Posterior vena cava (tissue), 2 donors: ENCODE measurements around the gene TUBB4B. TPM values are rescaled to one million over a fixed set of nuclear protein-coding genes. Genes with fewer than 3 reads are reported as not detected.
"Not testable (repeated sequence)": the region's sequence is repeated elsewhere in the genome, so short reads cannot be mapped to it uniquely, and the experiment has no call there.

ENCODE experiments used
- DNase-seq: peaks from one replicate; pipeline ENCODE4 v3.0.0-alpha.2; 2020; ENCODE audit warnings: low spot score
- intact Hi-C, 2 donors: fragments of 100-400 bp; cut with DNase I; formaldehyde crosslinking; loops; one replicate each; pipeline versions ENCODE4 v1.14.1 to v1.14.2; 2022 to 2023
- total RNA-seq, 2 donors: library from RNA; stranded (reverse); fragmentation: NEBNext Ultra II Directional; extraction: Animal tissue kit (Norgen Biotek cat#: 25700); gene quantifications; one replicate each; pipeline ENCODE4 v1.2.1, GENCODE V29; 2021
- donor health status: DM: yes; HTN: yes; CAD: no.
- donor health status: DM: yes; HTN: yes; CAD: no.

The TUBB4B gene
- total RNA-seq, 2 donors from 2014 or later, result 178 to 185 TPM

GRCh38 chr9:137233143-137233980 lies 7.7 kb upstream of the TUBB4B start:
- no peak for DNase-seq
- intact Hi-C loops, result no loop called here

- intact Hi-C loops, result no loop called here
- no peak for DNase-seq
These were observed 6.9 kb upstream of the TUBB4B start for GRCh38 chr9:137234055-137234697.

- intact Hi-C loops, result no loop called here
- no peak for DNase-seq
These were observed 6.2 kb upstream of the TUBB4B start for GRCh38 chr9:137234758-137235423.

- intact Hi-C loops, result no loop called here
These were observed 5.5 kb upstream of the TUBB4B start for GRCh38 chr9:137235424-137236237.

GRCh38 chr9:137236238-137236935 lies 4.7 kb upstream of the TUBB4B start:
- intact Hi-C loops, result no loop called here

More at GRCh38 chr9:137235424-137236237, 5.5 kb upstream of the TUBB4B start:
- no peak for DNase-seq

DNA sequence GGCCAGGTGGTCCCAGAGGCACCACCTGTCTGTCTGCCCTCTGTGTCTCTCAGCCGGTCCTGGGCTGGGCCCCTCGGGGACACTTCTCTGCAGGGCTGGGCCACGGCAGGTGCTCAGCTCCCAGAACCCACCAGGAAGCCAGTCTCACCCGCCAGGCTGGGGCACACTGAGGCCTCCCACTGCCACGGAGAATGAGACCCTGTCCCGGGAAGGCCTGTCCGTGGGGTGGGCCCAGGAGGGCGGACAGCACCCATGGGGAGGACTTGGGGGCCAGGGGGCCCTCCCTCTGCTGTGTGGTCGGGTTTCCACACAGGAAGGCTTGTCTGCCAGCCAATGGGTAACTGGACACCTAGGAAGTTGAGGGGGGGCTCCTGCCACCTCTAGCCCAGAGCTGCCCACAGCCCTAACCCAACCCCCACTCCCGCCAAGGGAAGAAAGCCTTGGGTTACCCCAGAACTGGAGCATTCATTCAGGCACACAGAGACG lies 4.1 kb upstream of the TUBB4B start:
- intact Hi-C loops, result no loop called here
- no peak for DNase-seq

More at GRCh38 chr9:137236238-137236935, 4.7 kb upstream of the TUBB4B start:
- peak; percentile 95 for DNase-seq

DNA sequence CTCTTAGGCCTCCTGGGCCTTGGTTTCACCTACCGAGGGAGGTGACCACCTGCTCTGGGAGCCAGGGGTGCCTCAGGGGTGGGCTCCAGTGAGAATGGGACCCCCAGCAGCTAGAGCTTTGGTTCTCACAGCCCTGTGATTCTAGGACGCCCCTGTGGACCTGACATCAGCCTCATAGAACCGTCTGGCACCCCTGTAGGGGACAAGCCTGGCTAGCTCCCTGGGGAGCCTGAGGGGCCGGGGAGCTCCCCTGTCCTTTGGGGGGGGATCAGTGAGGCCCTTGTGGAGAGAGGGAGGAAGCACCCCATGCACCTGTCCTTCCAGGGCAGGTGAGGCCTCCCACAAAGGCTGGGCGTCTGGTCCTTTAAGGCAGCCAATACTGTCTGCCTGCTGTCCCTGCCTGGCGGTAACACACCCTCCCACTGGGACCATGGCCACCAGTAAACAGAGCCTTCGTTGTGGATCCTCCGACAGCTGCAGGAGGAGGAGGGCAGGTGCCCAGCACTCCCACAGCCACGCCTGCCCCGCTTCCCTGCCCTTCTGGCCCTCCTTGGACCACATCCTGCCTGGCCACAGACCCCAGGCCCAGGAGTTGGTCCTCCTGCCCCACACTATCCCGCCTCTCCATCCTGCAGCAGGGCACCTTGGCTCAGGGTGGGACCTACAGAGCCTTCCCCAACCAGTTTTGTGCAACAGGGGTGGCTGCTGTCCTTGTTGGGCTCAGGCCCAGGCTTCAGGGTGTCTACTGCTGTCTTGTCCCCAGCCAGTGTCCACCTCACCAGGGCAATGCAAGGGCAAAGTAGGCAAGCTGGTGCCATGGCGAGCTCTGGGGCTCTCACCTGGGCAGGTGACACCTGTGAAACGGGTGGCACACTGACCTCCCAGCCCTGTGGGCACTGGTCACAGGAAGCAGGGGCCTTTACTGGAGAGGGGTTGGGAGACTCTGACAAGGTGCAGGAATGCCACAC lies 3.0 kb upstream of the TUBB4B start:
- no peak for DNase-seq
- intact Hi-C loops, result no loop called here

GRCh38 chr9:137239541-137240200 lies 1.4 kb upstream of the TUBB4B start:
- intact Hi-C loops, DNase-seq: not testable (repeated sequence)

DNA sequence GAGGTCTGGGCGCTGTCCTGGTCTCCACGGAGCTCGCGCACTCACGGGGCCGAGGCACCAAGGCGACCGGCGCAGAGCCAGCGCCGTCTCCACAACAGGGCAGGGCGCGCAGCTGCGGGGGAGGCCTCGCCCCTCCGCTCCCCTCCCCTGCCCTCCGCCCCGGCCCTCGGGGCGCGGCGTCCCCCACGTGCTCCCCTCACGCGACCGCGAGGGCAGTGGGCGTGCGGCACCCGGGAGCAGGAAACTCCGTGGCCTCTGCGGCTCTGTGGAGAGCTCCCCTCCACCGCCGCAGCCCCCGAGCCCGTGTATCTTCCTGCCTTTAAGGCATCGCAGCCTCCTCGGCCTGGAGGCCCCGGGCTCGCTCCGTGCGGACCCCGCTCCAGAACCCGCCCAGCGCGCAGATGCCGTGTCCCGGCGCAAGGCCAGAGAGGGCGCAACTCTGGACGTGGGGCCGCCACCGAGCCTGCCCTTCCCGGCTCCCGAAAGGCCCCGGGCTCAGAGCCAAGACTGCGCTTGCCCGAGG lies 708 bp upstream of the TUBB4B start:
- DNase-seq, result peak; percentile 93
- intact Hi-C loops, result no loop called here

DNA sequence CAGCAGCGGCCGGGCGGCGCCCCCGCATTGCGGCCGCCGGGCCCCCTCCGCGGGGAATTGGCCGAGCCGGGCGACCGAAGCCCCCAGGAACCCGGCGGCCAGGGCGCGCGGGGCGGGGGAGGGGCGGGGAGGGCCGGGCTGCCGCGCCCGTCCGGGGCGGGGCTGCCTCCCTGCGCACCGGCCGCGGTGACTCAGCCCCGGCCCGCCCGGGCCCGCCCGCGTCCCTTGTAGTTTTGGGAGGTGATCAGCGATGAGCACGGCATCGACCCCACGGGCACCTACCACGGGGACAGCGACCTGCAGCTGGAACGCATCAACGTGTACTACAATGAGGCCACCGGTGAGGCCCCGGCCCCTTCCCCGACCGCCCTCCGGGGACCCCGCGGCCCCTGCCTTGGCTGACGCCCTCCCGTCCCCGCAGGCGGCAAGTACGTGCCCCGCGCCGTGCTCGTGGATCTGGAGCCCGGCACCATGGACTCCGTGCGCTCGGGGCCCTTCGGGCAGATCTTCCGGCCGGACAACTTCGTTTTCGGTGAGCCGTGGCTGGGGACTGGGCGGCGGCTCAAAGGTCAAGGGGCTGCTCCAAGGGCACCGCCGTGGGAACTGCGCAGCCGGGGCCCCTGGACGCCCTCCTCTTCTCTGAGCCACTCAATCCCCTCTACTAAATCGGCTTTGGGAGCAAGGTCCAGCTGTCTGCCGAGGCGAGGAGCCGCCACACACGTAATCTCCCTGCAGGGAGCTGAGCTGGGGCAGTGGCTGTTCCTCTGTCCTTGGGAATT lies 592 bp downstream of the TUBB4B start:
- intact Hi-C loops, result no loop called here
- DNase-seq, result peak; percentile 93

GRCh38 chr9:137242269-137243203 lies 1.4 kb downstream of the TUBB4B start:
- no peak for DNase-seq
- intact Hi-C loops, result no loop called here

DNA sequence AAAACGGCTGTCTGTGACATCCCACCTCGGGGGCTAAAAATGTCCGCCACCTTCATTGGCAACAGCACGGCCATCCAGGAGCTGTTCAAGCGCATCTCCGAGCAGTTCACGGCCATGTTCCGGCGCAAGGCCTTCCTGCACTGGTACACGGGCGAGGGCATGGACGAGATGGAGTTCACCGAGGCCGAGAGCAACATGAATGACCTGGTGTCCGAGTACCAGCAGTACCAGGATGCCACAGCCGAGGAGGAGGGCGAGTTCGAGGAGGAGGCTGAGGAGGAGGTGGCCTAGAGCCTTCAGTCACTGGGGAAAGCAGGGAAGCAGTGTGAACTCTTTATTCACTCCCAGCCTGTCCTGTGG lies 2.2 kb downstream of the TUBB4B start:
- DNase-seq, intact Hi-C loops: not testable (repeated sequence)

DNA sequence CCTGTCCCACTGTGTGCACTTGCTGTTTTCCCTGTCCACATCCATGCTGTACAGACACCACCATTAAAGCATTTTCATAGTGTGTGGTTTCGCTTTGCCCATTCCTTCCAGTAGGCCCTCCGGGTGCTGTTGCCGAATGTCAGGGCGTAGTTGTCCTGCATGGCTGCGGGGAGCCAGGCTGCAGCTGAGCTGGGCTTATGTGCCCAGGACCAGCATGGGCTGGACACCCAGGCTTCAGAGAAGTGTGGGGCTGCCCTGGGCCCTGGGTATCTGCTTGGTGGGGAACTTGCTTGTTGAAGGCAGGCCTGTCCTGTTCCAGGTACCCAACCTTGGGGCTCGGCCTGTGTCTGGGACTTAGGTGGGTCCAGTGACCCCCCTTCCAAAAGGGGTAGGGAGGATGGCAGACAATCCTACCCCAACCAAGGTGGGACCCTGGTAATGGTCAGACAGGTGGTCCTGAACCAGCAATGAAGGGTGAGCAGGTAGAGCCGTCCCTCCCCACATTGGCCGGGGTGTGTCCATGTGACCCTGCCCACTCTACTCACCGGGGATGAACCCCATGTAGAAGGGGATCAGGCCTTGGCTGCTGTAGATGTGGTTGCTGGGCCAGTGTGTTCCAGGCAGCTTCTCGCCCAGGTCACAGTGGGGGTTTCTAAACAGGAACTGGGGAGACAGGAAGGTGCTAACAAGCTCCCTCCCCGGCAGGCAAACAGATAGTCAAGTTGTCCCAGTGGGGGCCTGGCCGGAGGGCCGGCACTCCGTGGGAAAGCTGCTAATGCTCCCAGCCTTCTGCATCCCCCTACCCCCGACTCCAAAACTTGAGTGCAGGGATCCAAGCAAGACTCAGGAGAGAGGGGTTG lies 2.8 kb downstream of the TUBB4B start:
- intact Hi-C loops, result no loop called here

More for the DNA sequence above, 2.8 kb downstream of the TUBB4B start:
- DNase-seq, result no peak
